Activated T-cell treated with anti-CD3 and anti-CD28 coated beads, Interleukin-2, amount 50 U/mL, for 72 hours (primary cell): ENCODE data around the gene PCSK2. TPM values are rescaled to one million over a fixed set of nuclear protein-coding genes. Genes with fewer than 3 reads are reported as not detected.

ENCODE experiments used
- ATAC-seq, 2 donors: fragments of 150-1000 bp; cut with Tn5 transposase; replicated peaks in 1 of 2; 2 replicates each; pipeline ENCODE4 v1.10.0; 2021; ENCODE audit warnings: moderate library complexity in 2 of 2, mild to moderate bottlenecking in 1 of 2
- DNase-seq, 2 donors: peaks; one replicate each; pipeline ENCODE4 v3.0.0; 2021 to 2022; ENCODE audit warnings: mixed read lengths in 1 of 2
- H3K27ac Mint-ChIP-seq: one replicate; pipeline ENCODE4 v1.8.0; 2022; ENCODE audit warnings: mild to moderate bottlenecking, moderate library complexity, mixed read lengths
- H3K27me3 Mint-ChIP-seq: one replicate; pipeline ENCODE4 v1.8.0; 2022; ENCODE audit warnings: low read depth, mixed read lengths
- H3K36me3 Mint-ChIP-seq, 2 donors: one replicate each; pipeline ENCODE4 v1.8.0; 2022; ENCODE audit warnings: mixed read lengths in 2 of 2, mild to moderate bottlenecking in 1 of 2; ENCODE audit not compliant: insufficient read depth in 2 of 2
- H3K4me1 Mint-ChIP-seq: one replicate; pipeline ENCODE4 v1.8.0; 2022; ENCODE audit warnings: low read depth, mixed read lengths
- H3K4me3 Mint-ChIP-seq, 2 donors: one replicate each; pipeline ENCODE4 v1.8.0; 2022; ENCODE audit warnings: mild to moderate bottlenecking in 2 of 2, mixed read lengths in 2 of 2, moderate library complexity in 2 of 2
- H3K9me3 Mint-ChIP-seq, 2 donors: one replicate each; pipeline ENCODE4 v1.8.0; 2022; ENCODE audit warnings: mixed read lengths in 2 of 2
- total RNA-seq, 2 donors: library from RNA; stranded (reverse); gene quantifications; one replicate each; pipeline ENCODE4 v1.2.3, GENCODE V29; 2022

PCSK2 gene
- total RNA-seq, 2 donors from 2014 or later: not detected

GRCh38 chr20:17225851-17226409, 910 bp upstream of the PCSK2 start:
- H3K36me3 Mint-ChIP-seq: peaks cover 4 to 6% of the 10 kb centered on the region in 2 donors
- H3K27ac Mint-ChIP-seq: no peak overlapping the region
- H3K9me3 Mint-ChIP-seq: peaks cover 1 to 3% of the 10 kb centered on the region in 2 donors
- H3K4me3 Mint-ChIP-seq: no peak overlapping the region
- H3K27me3 Mint-ChIP-seq: peaks cover 54% of the 10 kb centered on the region
- DNase-seq (no peak), ATAC-seq (no peak)
- H3K4me1 Mint-ChIP-seq: no peaks in the 10 kb centered on the region

- Mint-ChIP-seq H3K9me3 (peaks cover 1 to 3% of the 10 kb centered on the region in 2 donors), H3K27me3 (peaks cover 54% of the 10 kb centered on the region), H3K36me3 (peaks cover 4 to 6% of the 10 kb centered on the region in 2 donors), H3K4me1 (no peaks in the 10 kb centered on the region), H3K4me3 (no peak overlapping the region), H3K27ac (no peak overlapping the region)
- no peak for DNase-seq
- no peak for ATAC-seq
Measured at GRCh38 chr20:17227219-17227575, 357 bp downstream of the PCSK2 start.

DNA sequence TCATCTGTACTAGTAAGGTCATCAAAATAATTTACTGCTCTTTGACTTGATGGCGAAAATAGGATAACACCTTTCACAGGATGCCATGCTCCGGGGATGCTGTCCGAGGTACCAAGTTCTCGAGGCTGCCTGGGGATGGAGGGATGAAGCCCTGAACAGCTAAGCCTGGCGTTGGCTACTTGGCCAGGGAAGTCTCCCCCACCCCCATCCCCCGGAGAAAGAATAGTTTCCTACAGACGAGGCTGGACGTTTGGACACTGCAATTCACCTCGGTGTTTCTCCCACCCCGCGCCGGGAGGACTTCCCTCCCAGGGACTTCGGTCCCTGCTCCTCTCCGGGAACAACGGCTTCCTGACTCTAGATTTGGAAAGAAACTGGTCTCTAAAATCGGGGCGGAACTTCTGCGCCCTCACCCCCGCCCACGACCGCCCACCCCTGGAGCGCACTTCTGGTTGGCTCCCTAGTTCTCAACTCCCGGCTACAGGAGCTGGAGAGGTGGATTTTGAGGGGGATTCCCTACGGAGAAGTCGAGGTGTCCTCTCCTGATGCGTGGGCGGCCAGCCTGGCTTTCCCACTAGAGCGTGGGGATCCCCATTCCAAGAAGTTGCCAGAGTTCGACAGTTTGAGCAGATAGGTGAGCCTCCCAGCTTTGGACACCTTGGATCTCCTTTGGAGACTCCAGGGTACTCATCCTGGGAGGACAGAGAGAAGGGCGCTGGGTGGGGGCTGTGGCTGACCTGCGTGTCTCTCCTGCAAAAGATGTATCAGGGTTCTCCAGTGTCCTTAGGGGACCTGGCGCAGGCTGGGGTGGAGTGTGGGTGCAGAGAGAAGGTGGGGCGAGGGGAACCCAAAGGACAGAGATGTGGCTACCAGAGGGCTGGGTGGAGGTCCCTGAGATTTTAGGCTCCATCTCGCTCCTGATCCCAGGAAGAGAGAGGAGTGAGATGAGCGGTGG, 1.1 kb downstream of the PCSK2 start:
- Mint-ChIP-seq H3K4me3 (no peak overlapping the region), H3K27me3 (peaks cover 54% of the 10 kb centered on the region), H3K36me3 (peaks cover 4 to 6% of the 10 kb centered on the region in 2 donors), H3K27ac (no peak overlapping the region), H3K9me3 (peaks cover 1 to 5% of the 10 kb centered on the region in 2 donors), H3K4me1 (no peaks in the 10 kb centered on the region)
- no peak for ATAC-seq
- DNase-seq: no peak

DNA sequence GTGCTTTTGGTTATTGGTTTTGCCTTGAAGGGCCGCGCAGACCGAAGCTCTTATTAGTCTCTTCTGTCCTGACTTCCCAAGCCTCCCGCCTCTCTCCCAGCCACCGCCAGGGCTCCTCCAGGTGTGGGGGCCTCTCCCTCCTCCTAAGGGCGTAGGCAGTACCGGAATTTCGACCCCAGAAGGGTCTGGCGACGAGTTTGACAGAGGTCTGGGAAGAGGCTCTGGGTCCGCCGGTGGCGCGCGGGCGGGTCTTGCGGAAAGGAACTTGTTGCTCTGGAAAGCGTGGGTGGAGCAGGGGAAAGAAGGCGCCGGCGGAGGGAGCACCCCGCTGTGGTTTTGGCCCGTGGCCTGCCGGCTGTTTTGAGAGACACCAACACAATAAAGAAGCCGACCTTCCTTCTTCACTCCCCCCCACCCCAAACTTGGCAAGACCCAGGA, 1.8 kb downstream of the PCSK2 start:
- H3K4me3 Mint-ChIP-seq: no peak overlapping the region
- peaks cover 54% of the 10 kb centered on the region for H3K27me3 Mint-ChIP-seq
- H3K4me1 Mint-ChIP-seq: no peaks in the 10 kb centered on the region
- H3K36me3 Mint-ChIP-seq: peaks cover 4 to 6% of the 10 kb centered on the region in 2 donors
- no peak overlapping the region for H3K27ac Mint-ChIP-seq
- DNase-seq (no peak), ATAC-seq (no peak)
- H3K9me3 Mint-ChIP-seq: peaks cover 1 to 5% of the 10 kb centered on the region in 2 donors

- H3K4me3 Mint-ChIP-seq: no peak overlapping the region
- H3K9me3 Mint-ChIP-seq: peaks cover 1 to 5% of the 10 kb centered on the region in 2 donors
- H3K27me3 Mint-ChIP-seq: peaks cover 54% of the 10 kb centered on the region
- no peak for DNase-seq
- H3K27ac Mint-ChIP-seq: no peak overlapping the region
- peaks cover 4 to 6% of the 10 kb centered on the region in 2 donors for H3K36me3 Mint-ChIP-seq
- no peak for ATAC-seq
- H3K4me1 Mint-ChIP-seq: no peaks in the 10 kb centered on the region
Measured at GRCh38 chr20:17229256-17229655, 2.4 kb downstream of the PCSK2 start.

DNA sequence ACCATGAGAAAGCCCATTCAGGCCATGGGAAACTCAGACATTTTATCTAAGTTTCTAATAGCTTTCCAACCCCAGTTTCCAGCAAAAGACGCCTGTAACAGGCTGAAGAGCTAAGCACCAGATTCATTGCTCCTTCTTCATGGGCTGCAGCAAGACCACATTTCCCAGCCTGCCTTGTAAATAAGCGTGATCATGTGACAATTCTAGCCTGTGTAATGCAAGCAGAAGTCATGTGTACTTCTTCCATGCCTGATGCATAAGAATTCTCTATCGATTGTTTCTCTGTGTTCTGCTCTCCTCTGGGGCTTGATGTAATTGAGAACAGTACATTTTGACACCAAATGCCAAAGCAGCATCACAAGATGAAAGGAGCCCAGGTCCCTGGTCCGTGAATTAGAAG, 6.8 kb downstream of the PCSK2 start:
- Mint-ChIP-seq H3K4me3 (no peak overlapping the region), H3K36me3 (no peaks in the 10 kb centered on the region), H3K4me1 (no peaks in the 10 kb centered on the region), H3K27me3 (peaks cover 11% of the 10 kb centered on the region), H3K27ac (no peak overlapping the region), H3K9me3 (peaks cover 2 to 7% of the 10 kb centered on the region in 2 donors)
- ATAC-seq (no peak), DNase-seq (no peak)

DNA sequence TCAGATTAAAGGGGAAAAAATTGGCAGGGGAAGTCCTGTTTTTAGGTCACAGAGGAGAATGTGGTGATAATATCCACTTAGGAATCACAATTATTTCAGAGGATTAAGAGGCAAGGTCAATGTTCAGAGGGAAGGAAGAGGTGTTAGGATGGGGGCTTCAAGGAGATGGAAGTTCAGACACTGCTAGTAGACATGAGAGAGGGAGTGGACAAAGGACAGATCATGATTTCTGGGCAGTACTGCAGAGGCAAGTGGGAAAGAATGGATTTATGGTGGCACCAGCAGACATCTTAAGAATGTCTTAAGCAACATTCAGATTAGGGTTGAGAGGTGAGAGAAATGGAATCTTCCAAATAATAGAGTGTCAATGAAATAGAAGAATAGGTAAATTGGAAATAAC, 9.9 kb downstream of the PCSK2 start:
- Mint-ChIP-seq H3K27me3 (no peaks in the 10 kb centered on the region), H3K36me3 (no peaks in the 10 kb centered on the region), H3K4me1 (no peaks in the 10 kb centered on the region), H3K9me3 (peaks cover 3 to 7% of the 10 kb centered on the region in 2 donors), H3K27ac (no peak overlapping the region), H3K4me3 (no peak overlapping the region)
- ATAC-seq: no peak
- DNase-seq: no peak

- no peak for ATAC-seq
- no peak for DNase-seq
- no peaks in the 10 kb centered on the region for H3K27me3 Mint-ChIP-seq
- H3K9me3 Mint-ChIP-seq: peaks cover 3 to 4% of the 10 kb centered on the region in 2 donors
- H3K4me1 Mint-ChIP-seq: no peaks in the 10 kb centered on the region
- H3K4me3 Mint-ChIP-seq: no peak overlapping the region
- H3K36me3 Mint-ChIP-seq: no peaks in the 10 kb centered on the region
- H3K27ac Mint-ChIP-seq: no peak overlapping the region
Measured at GRCh38 chr20:17248224-17248623, 21.4 kb downstream of the PCSK2 start.

DNA sequence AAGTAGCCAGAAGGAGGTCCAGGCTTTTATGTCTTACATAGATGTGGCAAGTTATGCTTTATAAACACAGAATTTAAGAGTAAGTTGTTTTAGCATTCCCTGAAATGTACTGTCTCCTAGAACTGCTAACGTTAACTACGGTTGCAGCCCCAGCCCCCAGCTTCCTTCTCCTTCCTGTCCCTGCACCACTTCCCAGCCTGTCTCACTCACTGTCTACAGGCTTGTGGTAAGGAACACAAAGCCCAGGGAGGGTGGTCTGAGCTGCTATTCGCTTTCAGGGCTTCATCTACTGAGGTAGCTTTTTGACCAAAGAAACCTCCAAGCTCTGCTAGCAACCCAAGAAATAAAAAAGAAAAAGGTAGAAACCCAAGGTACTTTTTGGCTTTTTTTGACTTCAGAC, 35.9 kb downstream of the PCSK2 start:
- ATAC-seq: no peak

DNA sequence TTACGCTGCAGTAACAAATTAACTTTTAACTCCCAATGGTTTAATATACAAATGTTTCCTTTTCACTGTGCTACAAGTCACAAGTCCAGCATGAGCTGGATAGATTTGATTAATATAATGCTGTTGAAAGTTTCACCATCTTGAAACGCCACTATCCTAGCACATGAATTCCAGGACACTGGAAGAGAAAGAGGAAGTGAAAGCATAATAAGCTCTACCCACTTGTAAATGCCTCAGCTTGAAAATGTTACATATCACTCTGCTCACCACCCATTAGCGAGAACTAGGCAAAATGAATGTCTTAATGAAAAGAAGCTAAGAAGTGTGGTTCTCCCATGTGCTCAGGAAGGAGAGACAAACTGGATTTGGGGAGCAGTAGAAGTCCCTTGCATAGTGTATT, 46.9 kb downstream of the PCSK2 start:
- no peak for DNase-seq
- Mint-ChIP-seq H3K27ac (no peak overlapping the region), H3K4me3 (no peak overlapping the region), H3K36me3 (no peaks in the 10 kb centered on the region), H3K4me1 (no peaks in the 10 kb centered on the region), H3K27me3 (no peaks in the 10 kb centered on the region), H3K9me3 (peaks cover 3 to 7% of the 10 kb centered on the region in 2 donors)
- no peak for ATAC-seq

More for the DNA sequence above, 35.9 kb downstream of the PCSK2 start:
- H3K27me3 Mint-ChIP-seq: peaks cover 5% of the 10 kb centered on the region
- DNase-seq: no peak
- no peaks in the 10 kb centered on the region for H3K4me1 Mint-ChIP-seq
- H3K4me3 Mint-ChIP-seq: no peak overlapping the region
- H3K27ac Mint-ChIP-seq: no peak overlapping the region
- no peaks in the 10 kb centered on the region for H3K36me3 Mint-ChIP-seq
- no peaks in the 10 kb centered on the region for H3K9me3 Mint-ChIP-seq

DNA sequence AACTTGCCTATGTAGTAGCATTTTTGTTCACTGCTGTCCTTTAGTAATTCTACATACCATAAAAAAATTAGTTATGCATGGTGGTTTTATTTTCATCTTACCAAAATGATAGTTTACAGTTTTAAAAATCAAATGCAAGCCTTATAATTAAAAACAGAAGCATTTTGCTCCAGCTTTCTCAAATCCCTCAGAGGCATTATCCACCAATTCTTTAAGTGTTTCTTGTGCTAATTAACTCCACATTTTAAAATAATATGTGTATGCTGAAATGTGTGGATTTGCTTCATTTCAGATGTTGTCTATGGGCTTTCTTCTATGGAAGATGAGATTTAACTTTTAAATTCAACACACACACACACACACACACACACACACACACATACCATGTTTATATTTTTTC, 49.3 kb downstream of the PCSK2 start:
- Mint-ChIP-seq H3K36me3 (no peaks in the 10 kb centered on the region), H3K27ac (no peak overlapping the region), H3K9me3 (peaks cover 3 to 9% of the 10 kb centered on the region in 2 donors), H3K4me1 (no peaks in the 10 kb centered on the region), H3K4me3 (no peak overlapping the region), H3K27me3 (no peaks in the 10 kb centered on the region)
- DNase-seq (no peak), ATAC-seq (no peak)

DNA sequence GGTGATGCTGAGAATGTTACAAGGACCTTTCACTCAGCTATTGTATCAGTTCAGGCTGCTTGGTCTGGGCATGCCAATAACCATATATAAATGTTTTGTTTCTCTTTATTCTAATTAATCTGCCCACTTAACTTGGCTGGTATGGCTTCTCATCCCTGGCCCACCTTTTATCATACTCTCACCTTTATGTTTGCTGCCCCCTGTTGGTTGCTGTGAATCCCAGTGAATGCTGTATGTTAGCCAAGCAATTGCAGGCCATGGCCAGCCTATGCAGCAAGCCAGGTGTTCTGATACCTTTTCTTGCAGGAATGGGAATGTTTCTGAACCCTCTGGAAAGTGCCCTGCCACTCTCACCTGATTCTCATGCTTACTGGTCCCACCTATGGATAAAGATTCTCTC, 54.6 kb downstream of the PCSK2 start:
- no peaks in the 10 kb centered on the region for H3K4me1 Mint-ChIP-seq
- H3K27ac Mint-ChIP-seq: no peak overlapping the region
- peak; percentile 4 to 6 for DNase-seq
- ATAC-seq: no peak
- H3K9me3 Mint-ChIP-seq: peaks cover 3 to 4% of the 10 kb centered on the region in 2 donors
- no peaks in the 10 kb centered on the region for H3K27me3 Mint-ChIP-seq
- H3K4me3 Mint-ChIP-seq: no peak overlapping the region
- no peaks in the 10 kb centered on the region for H3K36me3 Mint-ChIP-seq

- DNase-seq (no peak), ATAC-seq (no peak)
- H3K4me3 Mint-ChIP-seq: no peak overlapping the region
- H3K27ac Mint-ChIP-seq: no peak overlapping the region
- no peaks in the 10 kb centered on the region for H3K36me3 Mint-ChIP-seq
- H3K4me1 Mint-ChIP-seq: no peaks in the 10 kb centered on the region
- H3K9me3 Mint-ChIP-seq: peaks cover 3 to 4% of the 10 kb centered on the region in 2 donors
- no peaks in the 10 kb centered on the region for H3K27me3 Mint-ChIP-seq
Measured at GRCh38 chr20:17282501-17282900, 55.7 kb downstream of the PCSK2 start.
